ENCODE data around the gene DPF3.

The DPF3 gene

GRCh38 chr14:72577521-72577920 is 316.4 kb downstream of the DPF3 start:
- in situ Hi-C loops (cut with MboI; ENCODE audit: low sequenced_read_pairs), result no loop called here

DNA sequence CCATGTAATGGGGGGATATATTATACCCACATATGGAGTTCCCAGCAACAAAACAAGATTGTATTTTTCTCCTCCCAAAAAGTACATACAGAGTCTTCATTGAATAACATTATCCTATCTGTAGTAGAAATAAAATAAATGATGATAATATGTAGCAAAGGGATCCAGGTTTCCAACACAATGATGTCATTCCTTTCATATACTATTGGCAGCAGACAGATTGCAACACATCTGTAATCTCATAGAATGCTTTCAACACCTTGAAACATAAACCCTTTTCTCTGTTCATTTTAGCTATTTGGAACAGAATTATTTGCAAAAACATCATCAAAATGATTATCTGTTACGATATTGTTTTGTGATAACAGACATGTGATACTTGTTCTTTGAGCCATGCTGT is 317.6 kb downstream of the DPF3 start:
- in situ Hi-C loops (cut with MboI; ENCODE audit: low sequenced_read_pairs), result no loop called here

DNA sequence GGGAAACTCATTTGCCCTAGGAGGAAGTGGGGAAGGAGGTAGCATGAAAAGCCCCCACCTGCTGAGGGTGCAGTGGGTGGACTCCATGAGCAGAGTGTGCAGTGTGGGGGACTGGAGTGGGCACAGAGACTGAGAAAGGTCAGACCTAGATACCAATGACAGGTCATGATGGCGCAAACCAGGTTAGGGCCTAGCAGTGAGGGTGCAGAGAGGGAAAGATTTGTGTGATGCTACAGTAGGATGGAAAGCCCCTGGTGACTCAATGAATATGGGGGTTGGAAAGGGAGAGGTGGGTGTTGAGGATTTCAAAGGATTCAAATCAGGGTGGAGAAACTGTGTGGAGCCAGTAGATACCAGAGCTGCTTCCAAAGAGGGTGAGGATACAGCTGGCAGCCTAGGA is 319.2 kb downstream of the DPF3 start:
- in situ Hi-C loops (cut with MboI; ENCODE audit: low sequenced_read_pairs), result no loop called here

- in situ Hi-C loops (cut with MboI; ENCODE audit: low sequenced_read_pairs), result no loop called here
These were observed 320.0 kb downstream of the DPF3 start for GRCh38 chr14:72573725-72574417.

Measured in HL-60/S4 (cell line).